HG02852 (cell line): ENCODE results near the gene SEMA5B.

Experiments used
- ATAC-seq: cut with Tn5 transposase; IDR thresholded peaks from one replicate; pipeline ENCODE4 v1.9.1; 2021; ENCODE audit warnings: mild to moderate bottlenecking, moderate library complexity; ENCODE audit not compliant: unreplicated experiment

Gene SEMA5B

GRCh38 chr3:122928396-122929187 is 99.0 kb downstream of the SEMA5B start:
- ATAC-seq, result no peak

GRCh38 chr3:122927726-122928125 is 99.8 kb downstream of the SEMA5B start:
- ATAC-seq, result no peak

GRCh38 chr3:122926811-122927210 is 100.8 kb downstream of the SEMA5B start:
- no peak for ATAC-seq

- ATAC-seq, result no peak
Observed at GRCh38 chr3:122926322-122926721, 101.2 kb downstream of the SEMA5B start.

GRCh38 chr3:122925756-122926155 is 101.8 kb downstream of the SEMA5B start:
- no peak for ATAC-seq

GRCh38 chr3:122924056-122924455 is 103.5 kb downstream of the SEMA5B start:
- no peak for ATAC-seq

GRCh38 chr3:122923611-122924010 is 104.0 kb downstream of the SEMA5B start:
- no peak for ATAC-seq

- no peak for ATAC-seq
Observed at GRCh38 chr3:122921791-122922651, 105.5 kb downstream of the SEMA5B start.

GRCh38 chr3:122920986-122921385 is 106.6 kb downstream of the SEMA5B start:
- no peak for ATAC-seq

- no peak for ATAC-seq
Observed at GRCh38 chr3:122919291-122919610, 108.3 kb downstream of the SEMA5B start.

- no peak for ATAC-seq
Observed at GRCh38 chr3:122918576-122919290, 108.8 kb downstream of the SEMA5B start.

- ATAC-seq, result no peak
Observed at GRCh38 chr3:122917412-122917811, 110.2 kb downstream of the SEMA5B start.

- peak; percentile 62 for ATAC-seq
Observed at GRCh38 chr3:122916580-122916979, 111.0 kb downstream of the SEMA5B start.

- no peak for ATAC-seq
Observed at GRCh38 chr3:122916084-122916483, 111.5 kb downstream of the SEMA5B start.

GRCh38 chr3:122915300-122916055 is 112.1 kb downstream of the SEMA5B start:
- ATAC-seq, result no peak

GRCh38 chr3:122913539-122914100 is 113.9 kb downstream of the SEMA5B start:
- ATAC-seq, result no peak

- ATAC-seq, result no peak
Observed at GRCh38 chr3:122912772-122913538, 114.6 kb downstream of the SEMA5B start.

- no peak for ATAC-seq
Observed at GRCh38 chr3:122911901-122912300, 115.7 kb downstream of the SEMA5B start.

- no peak for ATAC-seq
Observed at GRCh38 chr3:122908251-122908650, 119.3 kb downstream of the SEMA5B start.

GRCh38 chr3:122907471-122907870 is 120.1 kb downstream of the SEMA5B start:
- ATAC-seq, result no peak
